Naive thymus-derived CD8-positive, alpha-beta T cell (primary cell): ENCODE results near the gene HBG1. TPM values are rescaled to one million over a fixed set of nuclear protein-coding genes. Genes with fewer than 3 reads are reported as not detected.
"Not testable (repeated sequence)": the region's sequence is repeated elsewhere in the genome, so short reads cannot be mapped to it uniquely, and the experiment has no call there.

Experiments
- ATAC-seq, 2 donors: fragments of 150-1000 bp; cut with Tn5 transposase in 1 of 2; sonication (Bioruptor Pico), chemical (Tn5 transposase) in 1 of 2; 1 replicate in 1 of 2; 2 replicates in 1 of 2; pipeline ENCODE4 v1.10.0; 2021; ENCODE audit warnings: mild to moderate bottlenecking in 2 of 2, moderate library complexity in 2 of 2
- POLR2A ChIA-PET: fragments of 350-600 bp; sonication (Branson Sonifier 250); formaldehyde crosslinking; loops from one replicate; lab custom pipeline; 2021; ENCODE audit warnings: antibody characterized with exemption; lab: Charles Lee
- DNase-seq, 10 donors: peaks; one replicate each; pipeline versions ENCODE4 v3.0.0 to v3.0.0-alpha.2; 2020 to 2022
- H3K27ac Mint-ChIP-seq, 10 donors: one replicate each; pipeline ENCODE4 v1.8.0; 2020 to 2022; ENCODE audit warnings: mild to moderate bottlenecking in 10 of 10, mixed read lengths in 10 of 10, moderate library complexity in 4 of 10, inconsistent platforms in 1 of 10
- H3K27me3 Mint-ChIP-seq, 5 donors: one replicate each; pipeline ENCODE4 v1.8.0; 2021 to 2022; ENCODE audit warnings: mixed read lengths in 5 of 5
- H3K36me3 Mint-ChIP-seq, 3 donors: one replicate each; pipeline ENCODE4 v1.8.0; 2020 to 2022; ENCODE audit warnings: mixed read lengths in 3 of 3, mild to moderate bottlenecking in 2 of 3, inconsistent platforms in 1 of 3
- H3K4me1 Mint-ChIP-seq, 4 donors: one replicate each; pipeline ENCODE4 v1.8.0; 2021 to 2022; ENCODE audit warnings: mixed read lengths in 4 of 4
- H3K4me3 Mint-ChIP-seq, 10 donors: one replicate each; pipeline ENCODE4 v1.8.0; 2020 to 2022; ENCODE audit warnings: mild to moderate bottlenecking in 10 of 10, mixed read lengths in 10 of 10, moderate library complexity in 6 of 10, inconsistent platforms in 1 of 10
- H3K9me3 Mint-ChIP-seq, 9 donors: one replicate each; pipeline ENCODE4 v1.8.0; 2020 to 2022; ENCODE audit warnings: mixed read lengths in 9 of 9, mild to moderate bottlenecking in 3 of 9, inconsistent platforms in 1 of 9, moderate library complexity in 1 of 9
- polyA plus RNA-seq, 3 donors: library from polyadenylated mRNA; unstranded; fragments of 300-500 nt; fragmentation: Illumina TruSeq; gene quantifications; one replicate each; pipeline ENCODE4 v1.2.3, GENCODE V29; 2021
- total RNA-seq, 8 experiments: library from RNA in 2 of 8; stranded (reverse) in 2 of 8; gene quantifications; one replicate each; pipeline ENCODE4 v1.2.3 and lab custom pipeline; 2021 to 2026

Gene HBG1
- total RNA-seq (not detected), polyA plus RNA-seq (not detected), total RNA-seq (lab: John Stamatoyannopoulos, UW) (0 reads per million in 6 experiments)

DNA sequence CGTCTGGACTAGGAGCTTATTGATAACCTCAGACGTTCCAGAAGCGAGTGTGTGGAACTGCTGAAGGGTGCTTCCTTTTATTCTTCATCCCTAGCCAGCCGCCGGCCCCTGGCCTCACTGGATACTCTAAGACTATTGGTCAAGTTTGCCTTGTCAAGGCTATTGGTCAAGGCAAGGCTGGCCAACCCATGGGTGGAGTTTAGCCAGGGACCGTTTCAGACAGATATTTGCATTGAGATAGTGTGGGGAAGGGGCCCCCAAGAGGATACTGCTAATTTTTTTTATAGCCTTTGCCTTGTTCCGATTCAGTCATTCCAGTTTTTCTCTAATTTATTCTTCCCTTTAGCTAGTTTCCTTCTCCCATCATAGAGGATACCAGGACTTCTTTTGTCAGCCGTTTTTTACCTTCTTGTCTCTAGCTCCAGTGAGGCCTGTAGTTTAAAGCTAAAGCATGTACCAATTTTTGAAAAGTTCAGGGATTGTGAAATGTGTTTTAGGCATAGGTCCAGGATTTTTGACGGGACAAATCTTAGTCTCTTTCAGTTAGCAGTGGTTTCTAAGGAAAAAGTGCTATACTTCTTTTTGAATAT, at the start of gene HBG1:
HBG1 (minus strand) TSS at position 51 of the 590 bp plus-strand sequence. CDS start 53 bp downstream, outside the sequence.
- peaks cover 0 to 37% (median 5%) of the 10 kb centered on the region in 5 donors for H3K27me3 Mint-ChIP-seq
- DNase-seq, H3K9me3 Mint-ChIP-seq, ATAC-seq, H3K36me3 Mint-ChIP-seq, POLR2A ChIA-PET, H3K27ac Mint-ChIP-seq, H3K4me3 Mint-ChIP-seq, H3K4me1 Mint-ChIP-seq: not testable (repeated sequence)

DNA sequence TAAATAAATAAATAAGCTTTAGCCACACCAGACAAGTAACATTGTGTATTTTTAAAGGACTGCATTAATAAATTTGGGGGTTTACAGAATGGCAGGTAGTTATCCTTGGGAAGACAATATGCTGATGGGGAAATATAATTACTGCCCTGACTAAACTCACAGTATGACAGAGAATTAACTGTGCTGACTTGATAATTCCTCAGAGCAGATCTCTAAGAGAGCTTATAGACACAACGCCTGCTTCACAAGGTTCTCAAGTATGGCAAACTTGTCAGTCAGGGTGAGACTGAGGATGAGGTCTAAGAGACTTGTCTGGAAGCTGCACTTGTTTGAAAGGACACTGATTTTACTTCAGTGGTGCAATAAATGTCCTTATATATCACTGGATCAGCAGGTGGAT, 48.8 kb upstream of the HBG1 start:
- no peaks in the 10 kb centered on the region for H3K4me1 Mint-ChIP-seq
- H3K9me3 Mint-ChIP-seq: no peaks in the 10 kb centered on the region
- POLR2A ChIA-PET: no interaction called here
- ATAC-seq (no peak), DNase-seq (no peak)
- H3K4me3 Mint-ChIP-seq: no peak overlapping the region
- H3K27ac Mint-ChIP-seq: no peak overlapping the region
- H3K27me3 Mint-ChIP-seq: peaks cover 3 to 11% (median 6%) of the 10 kb centered on the region in 5 donors
- H3K36me3 Mint-ChIP-seq: no peaks in the 10 kb centered on the region

DNA sequence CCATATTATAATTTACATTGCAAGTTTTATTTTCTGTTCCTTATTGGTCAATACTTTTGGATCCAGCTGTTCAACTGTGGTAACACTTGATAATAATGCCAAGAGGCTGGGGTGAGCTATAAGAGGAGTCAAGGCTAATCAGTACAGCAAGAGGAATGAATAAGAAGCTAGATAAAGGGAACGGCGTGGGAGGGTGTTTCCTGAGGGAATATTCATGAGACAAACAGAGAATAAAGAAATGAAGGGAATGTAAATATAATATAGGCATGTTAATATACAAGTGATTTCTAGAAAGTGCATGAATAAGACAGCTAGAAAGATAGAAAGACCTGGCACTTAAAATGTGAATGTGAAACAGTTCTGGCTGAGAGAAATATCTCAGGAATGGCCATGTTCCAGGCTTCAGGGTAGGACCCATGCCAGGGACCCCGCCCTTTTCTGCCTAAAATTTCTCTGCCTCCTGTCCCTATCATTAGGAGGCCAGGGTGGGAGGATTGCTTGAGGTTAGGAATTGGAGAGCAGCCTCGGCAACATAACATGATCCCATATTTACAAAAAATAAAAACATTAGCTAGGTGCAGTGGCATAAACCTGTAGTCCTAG, 48.2 kb upstream of the HBG1 start:
- POLR2A ChIA-PET: no interaction called here
- Mint-ChIP-seq H3K27me3 (peaks cover 3 to 11% (median 6%) of the 10 kb centered on the region in 5 donors), H3K4me1 (no peaks in the 10 kb centered on the region), H3K27ac (no peak overlapping the region), H3K4me3 (no peak overlapping the region), H3K36me3 (no peaks in the 10 kb centered on the region), H3K9me3 (no peaks in the 10 kb centered on the region)
- ATAC-seq (no peak), DNase-seq (no peak)

DNA sequence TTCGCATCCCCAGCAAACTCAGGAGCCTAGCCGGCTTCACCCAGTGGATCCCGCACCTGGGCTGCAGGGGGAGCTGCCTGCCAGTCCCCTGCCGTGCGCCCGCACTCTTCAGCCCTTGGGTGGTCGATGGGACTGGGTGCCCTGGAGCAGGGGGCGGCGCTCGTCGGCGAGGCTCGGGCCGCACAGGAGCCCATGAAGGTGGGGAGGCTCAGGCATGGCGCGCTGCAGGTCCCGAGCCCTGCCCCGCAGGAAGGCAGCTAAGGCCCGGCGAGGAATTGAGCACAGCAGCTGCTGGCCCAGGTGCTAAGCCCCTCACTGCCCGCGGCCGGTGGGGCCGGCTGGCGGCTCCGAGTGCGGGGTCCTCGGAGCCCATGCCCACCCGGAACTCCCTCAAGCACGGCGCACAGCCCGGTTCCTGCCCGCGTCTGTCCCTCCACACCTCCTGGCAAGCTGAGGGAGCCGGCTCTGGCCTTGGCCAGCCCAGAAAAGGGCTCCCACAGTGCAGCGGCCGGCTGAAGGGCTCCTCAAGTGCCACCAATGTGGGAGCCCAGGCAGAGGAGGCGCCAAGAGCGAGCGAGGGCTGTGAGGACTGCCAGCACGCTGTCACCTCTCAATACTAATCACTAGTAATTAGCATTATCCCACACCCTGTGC, 44.8 kb upstream of the HBG1 start:
- H3K27ac Mint-ChIP-seq, H3K36me3 Mint-ChIP-seq, H3K9me3 Mint-ChIP-seq, ATAC-seq, H3K4me1 Mint-ChIP-seq, H3K4me3 Mint-ChIP-seq, DNase-seq, POLR2A ChIA-PET: not testable (repeated sequence)
- peaks cover 3 to 11% (median 6%) of the 10 kb centered on the region in 5 donors for H3K27me3 Mint-ChIP-seq

DNA sequence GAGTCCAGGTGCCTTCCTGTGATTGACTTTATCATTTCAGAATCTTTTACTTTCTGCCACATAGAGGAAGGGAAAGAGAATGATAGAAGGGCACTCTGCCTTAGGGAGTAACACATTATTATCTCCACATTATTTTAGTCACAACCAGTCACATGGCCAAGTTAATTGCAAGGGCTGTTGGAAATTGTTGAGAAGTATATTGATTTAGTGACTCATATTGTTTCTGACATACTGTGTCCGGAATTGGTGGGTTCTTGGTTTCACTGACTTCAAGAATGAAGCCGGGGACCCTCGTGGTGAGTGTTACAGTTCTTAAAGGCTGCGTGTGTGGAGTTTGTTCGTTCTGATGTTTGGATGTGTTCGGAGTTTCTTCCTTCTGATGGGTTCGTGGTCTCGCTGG, 43.4 kb upstream of the HBG1 start:
- no peak overlapping the region for H3K27ac Mint-ChIP-seq
- H3K9me3 Mint-ChIP-seq: no peaks in the 10 kb centered on the region
- POLR2A ChIA-PET: no interaction called here
- peaks cover 3 to 9% (median 6%) of the 10 kb centered on the region in 5 donors for H3K27me3 Mint-ChIP-seq
- H3K4me1 Mint-ChIP-seq: no peaks in the 10 kb centered on the region
- H3K36me3 Mint-ChIP-seq: no peaks in the 10 kb centered on the region
- DNase-seq (no peak), ATAC-seq (no peak)
- H3K4me3 Mint-ChIP-seq: no peak overlapping the region

DNA sequence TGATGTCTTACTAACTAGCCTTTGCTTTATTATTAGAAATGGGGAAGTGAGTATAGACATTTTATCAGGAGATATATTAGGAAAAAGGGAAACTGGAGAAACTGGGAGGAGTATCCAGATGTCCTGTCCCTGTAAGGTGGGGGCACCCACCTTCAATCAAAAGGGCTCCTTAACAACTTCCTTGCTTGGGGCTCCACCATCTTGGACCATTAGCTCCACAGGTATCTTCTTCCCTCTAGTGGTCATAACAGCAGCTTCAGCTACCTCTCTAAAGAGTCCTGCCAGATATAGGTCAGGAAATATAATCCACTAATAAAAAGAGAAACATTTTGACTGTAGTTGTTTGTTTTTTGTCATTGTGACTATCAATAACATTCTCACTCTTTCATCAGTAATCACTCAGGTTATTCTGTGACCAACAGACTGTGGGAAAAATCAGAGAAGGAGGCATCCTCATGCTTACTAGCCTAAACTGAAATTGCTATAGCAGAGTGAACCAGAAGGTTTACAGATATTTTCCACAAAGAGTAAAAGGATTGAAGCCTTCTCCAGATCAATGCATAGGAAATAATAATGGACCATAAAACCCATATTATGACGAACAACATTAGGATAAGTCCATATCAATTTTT, 41.7 kb upstream of the HBG1 start:
- no peaks in the 10 kb centered on the region for H3K36me3 Mint-ChIP-seq
- no peak for ATAC-seq
- H3K4me3 Mint-ChIP-seq: no peak overlapping the region
- H3K9me3 Mint-ChIP-seq: no peaks in the 10 kb centered on the region
- DNase-seq: no peak
- POLR2A ChIA-PET: no interaction called here
- H3K27me3 Mint-ChIP-seq: peaks cover 0 to 6% (median 0%) of the 10 kb centered on the region in 5 donors
- H3K27ac Mint-ChIP-seq: no peak overlapping the region
- no peaks in the 10 kb centered on the region for H3K4me1 Mint-ChIP-seq

DNA sequence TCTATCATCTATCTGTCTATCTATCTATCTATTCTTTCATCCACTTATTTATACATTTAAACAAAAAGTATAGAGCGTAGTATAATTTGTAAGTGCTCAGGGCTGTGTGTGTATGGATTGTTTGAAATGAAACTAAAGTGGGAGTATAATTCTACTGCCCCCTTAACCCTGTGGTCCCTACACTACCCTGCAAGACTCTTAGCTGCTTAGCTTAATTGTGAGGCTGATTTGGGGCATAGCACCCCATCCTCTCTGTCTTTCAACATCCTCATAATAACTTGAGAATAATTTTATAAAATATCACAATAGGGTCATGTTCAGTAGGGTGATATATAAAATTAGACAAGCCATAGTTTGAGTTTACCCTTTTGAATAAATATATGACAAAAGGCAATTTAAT, 40.4 kb upstream of the HBG1 start:
- H3K36me3 Mint-ChIP-seq: no peaks in the 10 kb centered on the region
- H3K4me1 Mint-ChIP-seq: no peaks in the 10 kb centered on the region
- H3K27ac Mint-ChIP-seq: no peak overlapping the region
- ATAC-seq (no peak), DNase-seq (no peak)
- H3K27me3 Mint-ChIP-seq: peaks cover 0 to 9% (median 0%) of the 10 kb centered on the region in 5 donors
- POLR2A ChIA-PET: no interaction called here
- H3K9me3 Mint-ChIP-seq: no peaks in the 10 kb centered on the region
- H3K4me3 Mint-ChIP-seq: no peak overlapping the region

DNA sequence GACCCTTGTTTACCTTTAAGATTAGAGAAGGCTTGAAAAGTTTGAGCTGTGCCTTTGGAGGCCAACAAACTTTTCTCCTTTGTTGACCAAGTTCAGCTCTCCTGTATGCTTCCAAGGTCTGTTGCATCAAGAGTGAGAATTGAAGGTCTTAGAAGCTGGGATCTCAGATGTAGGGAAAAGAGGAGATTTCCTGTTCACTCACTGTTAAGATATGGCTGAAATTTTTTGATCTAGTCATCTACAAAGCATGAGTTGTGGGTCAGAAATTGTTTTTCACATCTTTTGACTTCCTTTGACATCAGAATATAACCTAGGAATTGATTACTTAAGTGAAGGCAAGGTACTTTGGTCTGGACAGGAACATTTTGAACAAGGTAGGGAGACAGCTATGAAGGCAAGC, 40.0 kb upstream of the HBG1 start:
- POLR2A ChIA-PET: no interaction called here
- Mint-ChIP-seq H3K27me3 (peaks cover 0 to 14% (median 0%) of the 10 kb centered on the region in 5 donors), H3K4me3 (no peak overlapping the region), H3K27ac (no peak overlapping the region), H3K9me3 (no peaks in the 10 kb centered on the region), H3K4me1 (no peaks in the 10 kb centered on the region), H3K36me3 (no peaks in the 10 kb centered on the region)
- no peak for DNase-seq
- no peak for ATAC-seq

DNA sequence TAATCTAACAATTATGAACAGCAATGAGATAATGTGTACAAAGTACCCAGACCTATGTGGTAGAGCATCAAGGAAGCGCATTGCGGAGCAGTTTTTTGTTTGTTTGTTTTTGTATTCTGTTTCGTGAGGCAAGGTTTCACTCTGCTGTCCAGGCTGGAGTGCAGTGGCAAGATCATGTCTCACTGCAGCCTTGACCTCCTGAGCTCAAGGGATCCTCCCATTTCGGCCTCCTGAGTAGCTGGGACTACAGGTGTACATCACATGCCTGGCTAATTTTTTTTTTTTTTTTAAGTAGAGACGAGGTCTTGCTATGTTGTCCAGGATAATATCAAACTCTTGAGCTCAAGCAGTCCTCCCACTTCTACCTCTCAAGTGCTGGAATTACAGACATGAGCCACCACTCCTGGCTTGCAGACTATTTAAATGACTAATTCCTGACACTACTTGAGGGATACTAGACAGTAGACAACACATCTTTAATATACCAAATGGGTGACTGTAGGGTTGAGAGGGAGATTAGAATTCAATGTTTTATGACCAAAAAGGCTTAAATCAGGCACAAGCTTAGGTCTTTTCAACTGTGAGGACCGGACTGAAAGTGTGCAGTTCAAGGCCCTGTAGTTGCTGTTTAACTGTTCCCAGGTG, 39.4 kb upstream of the HBG1 start:
- Mint-ChIP-seq H3K36me3 (no peaks in the 10 kb centered on the region), H3K27ac (no peak overlapping the region), H3K27me3 (peaks cover 0 to 17% (median 1%) of the 10 kb centered on the region in 5 donors), H3K4me1 (no peaks in the 10 kb centered on the region), H3K4me3 (no peak overlapping the region), H3K9me3 (no peaks in the 10 kb centered on the region)
- ATAC-seq (no peak), DNase-seq (no peak)
- POLR2A ChIA-PET: no interaction called here

DNA sequence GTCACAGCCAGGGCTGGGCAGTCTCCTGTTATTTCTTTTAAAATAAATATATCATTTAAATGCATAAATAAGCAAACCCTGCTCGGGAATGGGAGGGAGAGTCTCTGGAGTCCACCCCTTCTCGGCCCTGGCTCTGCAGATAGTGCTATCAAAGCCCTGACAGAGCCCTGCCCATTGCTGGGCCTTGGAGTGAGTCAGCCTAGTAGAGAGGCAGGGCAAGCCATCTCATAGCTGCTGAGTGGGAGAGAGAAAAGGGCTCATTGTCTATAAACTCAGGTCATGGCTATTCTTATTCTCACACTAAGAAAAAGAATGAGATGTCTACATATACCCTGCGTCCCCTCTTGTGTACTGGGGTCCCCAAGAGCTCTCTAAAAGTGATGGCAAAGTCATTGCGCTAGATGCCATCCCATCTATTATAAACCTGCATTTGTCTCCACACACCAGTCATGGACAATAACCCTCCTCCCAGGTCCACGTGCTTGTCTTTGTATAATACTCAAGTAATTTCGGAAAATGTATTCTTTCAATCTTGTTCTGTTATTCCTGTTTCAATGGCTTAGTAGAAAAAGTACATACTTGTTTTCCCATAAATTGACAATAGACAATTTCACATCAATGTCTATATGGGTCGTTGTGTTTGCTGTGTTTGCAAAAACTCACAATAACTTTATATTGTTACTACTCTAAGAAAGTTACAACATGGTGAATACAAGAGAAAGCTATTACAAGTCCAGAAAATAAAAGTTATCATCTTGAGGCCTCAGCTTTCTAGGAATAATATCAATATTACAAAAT, 38.6 kb upstream of the HBG1 start:
- POLR2A ChIA-PET: no interaction called here
- H3K9me3 Mint-ChIP-seq: no peaks in the 10 kb centered on the region
- no peaks in the 10 kb centered on the region for H3K4me1 Mint-ChIP-seq
- no peak overlapping the region for H3K27ac Mint-ChIP-seq
- peaks cover 0 to 17% (median 1%) of the 10 kb centered on the region in 5 donors for H3K27me3 Mint-ChIP-seq
- ATAC-seq (no peak), DNase-seq (no peak)
- no peaks in the 10 kb centered on the region for H3K36me3 Mint-ChIP-seq
- H3K4me3 Mint-ChIP-seq: no peak overlapping the region

DNA sequence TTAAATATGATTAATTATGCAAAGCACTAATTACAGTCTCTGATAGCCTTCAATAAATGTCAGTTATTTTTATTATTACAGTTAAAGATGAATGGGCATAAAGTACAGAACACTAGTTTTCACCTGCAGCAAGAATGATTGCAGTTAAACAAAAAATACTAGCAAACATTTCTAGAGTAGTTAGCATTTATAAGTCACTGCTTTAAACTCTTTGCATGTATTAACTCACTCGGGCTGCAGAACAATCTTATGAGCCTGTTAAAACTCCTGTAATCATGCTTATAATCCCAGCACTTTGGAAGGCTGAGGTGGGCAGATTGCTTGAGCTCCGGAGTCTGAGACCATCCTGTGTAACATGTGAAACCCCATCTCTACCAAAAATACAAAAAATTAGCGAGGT, 37.2 kb upstream of the HBG1 start:
- DNase-seq (no peak), ATAC-seq (no peak)
- no peaks in the 10 kb centered on the region for H3K36me3 Mint-ChIP-seq
- H3K4me3 Mint-ChIP-seq: no peak overlapping the region
- POLR2A ChIA-PET: no interaction called here
- H3K9me3 Mint-ChIP-seq: no peaks in the 10 kb centered on the region
- H3K4me1 Mint-ChIP-seq: no peaks in the 10 kb centered on the region
- H3K27me3 Mint-ChIP-seq: peaks cover 0 to 15% (median under 1%) of the 10 kb centered on the region in 5 donors
- H3K27ac Mint-ChIP-seq: no peak overlapping the region

DNA sequence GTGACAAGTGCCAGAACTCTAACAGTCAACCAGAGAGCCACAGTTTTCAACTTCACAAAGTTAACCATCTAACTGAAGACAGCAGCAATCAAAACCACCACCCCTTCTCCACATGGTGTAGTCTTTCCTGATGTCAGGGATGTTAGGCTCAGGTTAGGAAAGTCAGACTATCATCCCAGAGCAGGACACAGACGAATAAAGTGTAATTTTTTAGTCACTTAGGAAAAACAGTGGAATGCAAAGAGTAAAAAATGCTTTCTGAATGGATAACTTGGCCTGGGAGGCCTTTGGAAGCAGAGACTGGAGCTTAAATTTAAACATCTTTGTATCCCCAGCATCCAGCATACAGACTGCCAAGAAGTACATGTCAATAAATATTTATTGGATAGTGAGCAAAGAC, 36.7 kb upstream of the HBG1 start:
- Mint-ChIP-seq H3K4me3 (no peak overlapping the region), H3K4me1 (no peaks in the 10 kb centered on the region), H3K9me3 (no peaks in the 10 kb centered on the region), H3K27ac (no peak overlapping the region), H3K36me3 (no peaks in the 10 kb centered on the region), H3K27me3 (peaks cover 0 to 12% (median 0%) of the 10 kb centered on the region in 5 donors)
- POLR2A ChIA-PET: no interaction called here
- no peak for DNase-seq
- no peak for ATAC-seq
